Natural killer cell (primary cell): ENCODE measurements around the gene NSUN6. TPM values are rescaled to one million over a fixed set of nuclear protein-coding genes. Genes with fewer than 3 reads are reported as not detected.

ENCODE experiments used
- ATAC-seq, 3 donors: fragments of 150-1000 bp in 2 of 3; fragments of 200-7000 bp in 1 of 3; cut with Tn5 transposase; 1 replicate in 1 of 3; 2 replicates in 2 of 3; pipeline ENCODE4 v1.10.0; 2021; ENCODE audit warnings: mild to moderate bottlenecking in 2 of 3, moderate library complexity in 2 of 3
- DNase-seq, 2 donors: peaks; one replicate each; pipeline versions ENCODE4 v3.0.0 to v3.0.0-alpha.2; 2013 to 2021; ENCODE audit warnings: mixed read lengths in 1 of 2
- H3K27ac ChIP-seq: one replicate; pipeline ENCODE4 v1.5.1; 2013; ENCODE audit warnings: mild to moderate bottlenecking, low read length
- H3K27me3 ChIP-seq: one replicate; pipeline ENCODE4 v1.6.1; 2013; ENCODE audit warnings: low read length; ENCODE audit not compliant: control insufficient read depth, insufficient read depth
- H3K36me3 ChIP-seq: one replicate; pipeline ENCODE4 v1.6.1; 2013; ENCODE audit warnings: low read length; ENCODE audit not compliant: control insufficient read depth, insufficient read depth
- H3K4me1 ChIP-seq: one replicate; pipeline ENCODE4 v1.6.1; 2013; ENCODE audit warnings: low read length; ENCODE audit not compliant: control insufficient read depth, insufficient read depth
- H3K4me3 ChIP-seq: one replicate; pipeline ENCODE4 v1.5.1; 2013; ENCODE audit warnings: low read length
- H3K9me3 ChIP-seq: one replicate; pipeline ENCODE4 v1.6.1; 2013; ENCODE audit warnings: low read length; ENCODE audit not compliant: control insufficient read depth, insufficient read depth
- H3K27ac Mint-ChIP-seq, 2 donors: one replicate each; pipeline ENCODE4 v1.8.0; 2022; ENCODE audit warnings: mild to moderate bottlenecking in 2 of 2, mixed read lengths in 2 of 2, moderate library complexity in 1 of 2
- H3K27me3 Mint-ChIP-seq, 2 donors: one replicate each; pipeline ENCODE4 v1.8.0; 2022; ENCODE audit warnings: low read depth in 2 of 2, mixed read lengths in 2 of 2
- H3K36me3 Mint-ChIP-seq: one replicate; pipeline ENCODE4 v1.8.0; 2022; ENCODE audit warnings: mixed read lengths
- H3K4me1 Mint-ChIP-seq, 2 donors: one replicate each; pipeline ENCODE4 v1.8.0; 2022; ENCODE audit warnings: mixed read lengths in 2 of 2
- H3K4me3 Mint-ChIP-seq: one replicate; pipeline ENCODE4 v1.8.0; 2022; ENCODE audit warnings: mild to moderate bottlenecking, moderate library complexity, mixed read lengths
- H3K9me3 Mint-ChIP-seq, 2 donors: one replicate each; pipeline ENCODE4 v1.8.0; 2022; ENCODE audit warnings: mixed read lengths in 2 of 2
- WGBS: methylation state at CpG from one replicate; pipeline ENCODE4 v1.1.7; 2013; ENCODE audit warnings: missing lambda C conversion rate; ENCODE audit not compliant: insufficient coverage; 5-methylcytosine and 5-hydroxymethylcytosine counted together
- intact Hi-C: fragments of 100-400 bp; cut with micrococcal nuclease; formaldehyde crosslinking; loops from one replicate; pipeline ENCODE4 v1.14.2; 2022
- total RNA-seq, 4 donors: library from RNA; stranded (reverse); fragments of 120-200 nt in 1 of 4; gene quantifications; one replicate each; pipeline versions ENCODE4 v1.2.3 to v1.2.4, GENCODE V29; 2013 to 2022
- TF ChIP-seq, protein P1 (sequence below): fragments of 200-600 bp; IDR thresholded peaks from one replicate; pipeline ENCODE4 v1.8.0; 2022; ENCODE audit warnings: antibody characterized with exemption

NSUN6 gene
- total RNA-seq, 3 donors from 2014 or later (not counting 1 experiment from before 2014, with no cell fraction given), result 25.7 to 36.9 (median 26.4) TPM

DNA sequence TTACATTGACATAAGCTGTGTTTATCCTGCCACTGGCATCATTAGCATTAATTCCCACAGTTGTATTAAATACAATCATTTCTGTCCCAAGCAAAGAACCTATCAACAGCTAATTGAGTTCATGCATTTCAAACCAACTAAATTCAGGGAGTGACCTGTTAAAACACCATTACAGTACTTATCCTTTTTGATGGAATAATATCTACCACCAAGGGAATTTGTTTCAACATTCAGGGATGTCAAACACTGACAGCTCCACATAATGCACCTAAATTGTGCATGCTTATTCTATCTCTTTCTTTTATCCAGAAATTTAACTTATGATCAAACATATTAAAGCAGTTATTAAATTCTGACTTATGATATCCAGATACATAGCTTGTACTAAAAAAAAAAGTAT is 136.8 kb downstream of the NSUN6 start:
- no peak for DNase-seq
- no peaks in the 10 kb centered on the region for H3K4me1 Mint-ChIP-seq
- Histone ChIP-seq H3K27me3 (no peaks in the 10 kb centered on the region), H3K4me1 (no peaks in the 10 kb centered on the region), H3K9me3 (no peaks in the 10 kb centered on the region), H3K4me3 (no peak overlapping the region), H3K36me3 (no peaks in the 10 kb centered on the region), H3K27ac (no peak overlapping the region)
- H3K27me3 Mint-ChIP-seq, result peaks cover 3 to 5% of the 10 kb centered on the region in 2 donors
- intact Hi-C loops, result no loop called here
- no peak for ATAC-seq
- peaks cover 6 to 12% of the 10 kb centered on the region in 2 donors for H3K9me3 Mint-ChIP-seq
- no peak overlapping the region for H3K27ac Mint-ChIP-seq
- TF ChIP-seq, protein P1, sequence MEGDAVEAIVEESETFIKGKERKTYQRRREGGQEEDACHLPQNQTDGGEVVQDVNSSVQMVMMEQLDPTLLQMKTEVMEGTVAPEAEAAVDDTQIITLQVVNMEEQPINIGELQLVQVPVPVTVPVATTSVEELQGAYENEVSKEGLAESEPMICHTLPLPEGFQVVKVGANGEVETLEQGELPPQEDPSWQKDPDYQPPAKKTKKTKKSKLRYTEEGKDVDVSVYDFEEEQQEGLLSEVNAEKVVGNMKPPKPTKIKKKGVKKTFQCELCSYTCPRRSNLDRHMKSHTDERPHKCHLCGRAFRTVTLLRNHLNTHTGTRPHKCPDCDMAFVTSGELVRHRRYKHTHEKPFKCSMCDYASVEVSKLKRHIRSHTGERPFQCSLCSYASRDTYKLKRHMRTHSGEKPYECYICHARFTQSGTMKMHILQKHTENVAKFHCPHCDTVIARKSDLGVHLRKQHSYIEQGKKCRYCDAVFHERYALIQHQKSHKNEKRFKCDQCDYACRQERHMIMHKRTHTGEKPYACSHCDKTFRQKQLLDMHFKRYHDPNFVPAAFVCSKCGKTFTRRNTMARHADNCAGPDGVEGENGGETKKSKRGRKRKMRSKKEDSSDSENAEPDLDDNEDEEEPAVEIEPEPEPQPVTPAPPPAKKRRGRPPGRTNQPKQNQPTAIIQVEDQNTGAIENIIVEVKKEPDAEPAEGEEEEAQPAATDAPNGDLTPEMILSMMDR, result no peak
- peaks cover 14% of the 10 kb centered on the region for H3K36me3 Mint-ChIP-seq
- no peak overlapping the region for H3K4me3 Mint-ChIP-seq

DNA sequence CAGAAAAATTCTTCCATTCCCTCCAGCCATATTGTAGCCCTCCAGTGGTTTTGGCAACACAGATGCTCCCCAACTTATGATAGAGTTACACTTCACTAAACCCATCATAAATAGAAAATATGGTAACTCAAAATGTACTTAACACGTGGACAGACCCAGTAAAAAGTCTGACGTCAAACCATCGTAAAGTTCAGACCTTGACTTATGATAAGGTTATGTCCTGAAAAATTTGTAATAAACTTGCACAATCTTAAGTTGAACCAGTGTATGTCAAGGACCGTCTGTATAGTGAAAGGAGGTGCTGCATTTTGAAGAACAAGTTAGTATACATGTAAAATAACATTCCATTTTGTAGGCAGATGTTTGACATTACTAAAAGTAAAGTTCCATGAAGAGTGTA is 142.8 kb downstream of the NSUN6 start:
- H3K36me3 Mint-ChIP-seq, result peaks cover 13% of the 10 kb centered on the region
- no peak overlapping the region for H3K27ac Mint-ChIP-seq
- Histone ChIP-seq H3K27me3 (peaks cover 2% of the 10 kb centered on the region), H3K4me1 (no peaks in the 10 kb centered on the region), H3K27ac (no peak overlapping the region), H3K9me3 (no peaks in the 10 kb centered on the region), H3K4me3 (no peak overlapping the region), H3K36me3 (no peaks in the 10 kb centered on the region)
- intact Hi-C loops, result no loop called here
- no peaks in the 10 kb centered on the region for H3K4me1 Mint-ChIP-seq
- TF ChIP-seq, protein P1, result no peak
- H3K9me3 Mint-ChIP-seq, result peaks cover 2 to 5% of the 10 kb centered on the region in 2 donors
- ATAC-seq (no peak), DNase-seq (no peak)
- WGBS, result 92% methylated on average over 3 of the region's 4 CpGs
- no peak overlapping the region for H3K4me3 Mint-ChIP-seq
- H3K27me3 Mint-ChIP-seq, result peaks cover 0 to 3% of the 10 kb centered on the region in 2 donors

- Mint-ChIP-seq H3K27ac (no peak overlapping the region), H3K4me3 (no peak overlapping the region), H3K36me3 (no peaks in the 10 kb centered on the region), H3K9me3 (no peaks in the 10 kb centered on the region), H3K27me3 (peaks cover 0 to 3% of the 10 kb centered on the region in 2 donors), H3K4me1 (no peaks in the 10 kb centered on the region)
- H3K36me3 ChIP-seq, result no peaks in the 10 kb centered on the region
- no peak overlapping the region for H3K4me3 ChIP-seq
- H3K27me3 ChIP-seq, result peaks cover 2% of the 10 kb centered on the region
- ATAC-seq (no peak), DNase-seq (no peak)
- H3K9me3 ChIP-seq, result no peaks in the 10 kb centered on the region
- H3K27ac ChIP-seq, result no peak overlapping the region
- intact Hi-C loops, result no loop called here
- TF ChIP-seq, protein P1, result no peak
- no peaks in the 10 kb centered on the region for H3K4me1 ChIP-seq
- 89% methylated on average over 7 of the region's 11 CpGs for WGBS
Observed at GRCh38 chr10:18505456-18506118, 145.8 kb downstream of the NSUN6 start.

- Histone ChIP-seq H3K4me1 (no peaks in the 10 kb centered on the region), H3K4me3 (no peak overlapping the region), H3K9me3 (no peaks in the 10 kb centered on the region), H3K27me3 (peaks cover 2% of the 10 kb centered on the region), H3K27ac (no peak overlapping the region), H3K36me3 (no peaks in the 10 kb centered on the region)
- Mint-ChIP-seq H3K9me3 (no peaks in the 10 kb centered on the region), H3K4me3 (no peak overlapping the region), H3K27me3 (peaks cover 0 to 3% of the 10 kb centered on the region in 2 donors), H3K36me3 (no peaks in the 10 kb centered on the region), H3K27ac (no peak overlapping the region), H3K4me1 (no peaks in the 10 kb centered on the region)
- no peak for DNase-seq
- intact Hi-C loops, result no loop called here
- TF ChIP-seq, protein P1, result no peak
- 89% methylated on average over 5 of the region's 5 CpGs for WGBS
- no peak for ATAC-seq
Observed at GRCh38 chr10:18504161-18504560, 147.2 kb downstream of the NSUN6 start.
